Astrocyte (in vitro differentiated cells and primary cell): ENCODE measurements around the gene SYT8.

ENCODE experiments used
- EZH2 ChIP-seq: IDR thresholded peaks from 2 replicates; pipeline ENCODE4 v1.6.1; 2012; ENCODE audit warnings: mild to moderate bottlenecking, low read length, inconsistent platforms; ENCODE audit not compliant: insufficient read depth
- TF ChIP-seq, protein P1 (sequence below): IDR thresholded peaks from 2 replicates; pipeline ENCODE4 v1.5.1; 2011; ENCODE audit warnings: low read depth, mild to moderate bottlenecking, inconsistent platforms, low read length, moderate library complexity; ENCODE audit not compliant: insufficient read depth

GRCh38 chr11:1840780-1841480 lies 6.1 kb downstream of the SYT8 start:
- no peak for TF ChIP-seq EZH2
- TF ChIP-seq, protein P1, sequence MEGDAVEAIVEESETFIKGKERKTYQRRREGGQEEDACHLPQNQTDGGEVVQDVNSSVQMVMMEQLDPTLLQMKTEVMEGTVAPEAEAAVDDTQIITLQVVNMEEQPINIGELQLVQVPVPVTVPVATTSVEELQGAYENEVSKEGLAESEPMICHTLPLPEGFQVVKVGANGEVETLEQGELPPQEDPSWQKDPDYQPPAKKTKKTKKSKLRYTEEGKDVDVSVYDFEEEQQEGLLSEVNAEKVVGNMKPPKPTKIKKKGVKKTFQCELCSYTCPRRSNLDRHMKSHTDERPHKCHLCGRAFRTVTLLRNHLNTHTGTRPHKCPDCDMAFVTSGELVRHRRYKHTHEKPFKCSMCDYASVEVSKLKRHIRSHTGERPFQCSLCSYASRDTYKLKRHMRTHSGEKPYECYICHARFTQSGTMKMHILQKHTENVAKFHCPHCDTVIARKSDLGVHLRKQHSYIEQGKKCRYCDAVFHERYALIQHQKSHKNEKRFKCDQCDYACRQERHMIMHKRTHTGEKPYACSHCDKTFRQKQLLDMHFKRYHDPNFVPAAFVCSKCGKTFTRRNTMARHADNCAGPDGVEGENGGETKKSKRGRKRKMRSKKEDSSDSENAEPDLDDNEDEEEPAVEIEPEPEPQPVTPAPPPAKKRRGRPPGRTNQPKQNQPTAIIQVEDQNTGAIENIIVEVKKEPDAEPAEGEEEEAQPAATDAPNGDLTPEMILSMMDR = no peak
